Esophagus squamous epithelium (tissue), 5 donors: Measurements from ENCODE around the gene TMEM123. TPM values are rescaled to one million over a fixed set of nuclear protein-coding genes. Genes with fewer than 3 reads are reported as not detected.

Experiments used
- DNase-seq: peaks from one replicate; lab custom pipeline; 2025; lab: John Stamatoyannopoulos, UW
- H3K27ac ChIP-seq, 4 donors: fragments of 200-600 bp; sonication (generic); one replicate each; pipeline ENCODE4 v1.5.1; 2016 to 2019; ENCODE audit warnings: mild to moderate bottlenecking in 1 of 4
- H3K27me3 ChIP-seq, 4 donors: fragments of 200-600 bp; sonication (generic); 1 replicate in 3 of 4; 2 replicates in 1 of 4; pipeline versions ENCODE4 v1.5.1 to v1.6.0; 2017 to 2021; ENCODE audit warnings: antibody characterized with exemption in 1 of 4
- H3K36me3 ChIP-seq, 3 donors: fragments of 200-600 bp; sonication (generic); one replicate each; pipeline ENCODE4 v1.5.1; 2016 to 2019
- H3K4me1 ChIP-seq, 3 donors: fragments of 200-600 bp; sonication (generic); one replicate each; pipeline ENCODE4 v1.5.1; 2017 to 2019
- H3K4me3 ChIP-seq, 4 donors: fragments of 200-600 bp; sonication (generic); 1 replicate in 3 of 4; 2 replicates in 1 of 4; pipeline ENCODE4 v1.5.1; 2016 to 2019; ENCODE audit warnings: mild to moderate bottlenecking in 2 of 4, moderate library complexity in 1 of 4
- H3K9me3 ChIP-seq, 3 donors: fragments of 200-600 bp; sonication (generic); one replicate each; pipeline ENCODE4 v1.5.1; 2016 to 2019
- POLR2A ChIP-seq, 4 donors: fragments of 450-650 bp; IDR thresholded peaks; one replicate each; pipeline ENCODE4 v1.6.1; 2017; ENCODE audit warnings: antibody characterized with exemption in 4 of 4, mild to moderate bottlenecking in 4 of 4, moderate library complexity in 3 of 4
- WGBS, 2 donors: methylation state at CpG; one replicate each; pipeline ENCODE4 v1.1.5; 2018; 5-methylcytosine and 5-hydroxymethylcytosine counted together
- intact Hi-C: fragments of 100-400 bp; cut with DNase I; formaldehyde crosslinking; loops from one replicate; pipeline ENCODE4 v1.15.0; 2022
- total RNA-seq, 4 donors: library from RNA; depleted of rRNA; stranded (reverse); fragments of >200 nt; gene quantifications; one replicate each; pipeline ENCODE4 v1.1.0, GENCODE V29; 2016
- TF ChIP-seq, protein P1 (sequence below), 6 experiments: fragments of 450-650 bp in 4 of 6; fragments of 200-600 bp in 2 of 6; sonication (generic) in 2 of 6; IDR thresholded peaks; one replicate each; pipeline ENCODE4 v1.5.1; 2016 to 2019; ENCODE audit warnings: antibody characterized with exemption in 6 of 6, mild to moderate bottlenecking in 4 of 6, moderate library complexity in 4 of 6
- donor health status: DM: yes; HTN: yes; CAD: no.

TMEM123 gene
- total RNA-seq, 4 donors from 2014 or later: 53.2 to 152 (median 128) TPM

DNA sequence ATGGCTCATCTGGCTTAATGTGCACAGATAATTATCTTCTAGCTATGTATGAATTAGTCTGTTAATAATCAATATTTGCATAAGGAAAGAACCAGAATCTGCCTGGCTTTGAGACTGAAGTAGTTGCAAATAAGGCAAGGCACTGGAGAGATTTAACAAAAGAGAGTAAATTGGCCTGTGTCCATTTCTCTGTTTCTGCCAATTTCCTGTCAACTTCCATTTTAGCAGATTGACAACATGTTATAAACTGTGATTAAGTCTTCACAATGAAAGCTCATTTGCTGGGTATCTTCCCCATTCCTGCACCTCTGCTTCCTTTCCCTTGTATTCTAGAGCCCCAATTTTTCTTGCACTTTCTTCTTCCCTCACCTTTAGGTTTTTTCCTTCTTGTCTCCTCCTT is 5.3 kb upstream of the TMEM123 start:
- Histone ChIP-seq H3K36me3 (no peaks in the 10 kb centered on the region), H3K4me3 (no peak overlapping the region), H3K9me3 (no peaks in the 10 kb centered on the region), H3K4me1 (peaks cover 22 to 64% (median 34%) of the 10 kb centered on the region in 3 donors), H3K27me3 (no peaks in the 10 kb centered on the region), H3K27ac (peak overlapping the region; percentile 5 to 59 (median 36))
- TF ChIP-seq, protein P1, sequence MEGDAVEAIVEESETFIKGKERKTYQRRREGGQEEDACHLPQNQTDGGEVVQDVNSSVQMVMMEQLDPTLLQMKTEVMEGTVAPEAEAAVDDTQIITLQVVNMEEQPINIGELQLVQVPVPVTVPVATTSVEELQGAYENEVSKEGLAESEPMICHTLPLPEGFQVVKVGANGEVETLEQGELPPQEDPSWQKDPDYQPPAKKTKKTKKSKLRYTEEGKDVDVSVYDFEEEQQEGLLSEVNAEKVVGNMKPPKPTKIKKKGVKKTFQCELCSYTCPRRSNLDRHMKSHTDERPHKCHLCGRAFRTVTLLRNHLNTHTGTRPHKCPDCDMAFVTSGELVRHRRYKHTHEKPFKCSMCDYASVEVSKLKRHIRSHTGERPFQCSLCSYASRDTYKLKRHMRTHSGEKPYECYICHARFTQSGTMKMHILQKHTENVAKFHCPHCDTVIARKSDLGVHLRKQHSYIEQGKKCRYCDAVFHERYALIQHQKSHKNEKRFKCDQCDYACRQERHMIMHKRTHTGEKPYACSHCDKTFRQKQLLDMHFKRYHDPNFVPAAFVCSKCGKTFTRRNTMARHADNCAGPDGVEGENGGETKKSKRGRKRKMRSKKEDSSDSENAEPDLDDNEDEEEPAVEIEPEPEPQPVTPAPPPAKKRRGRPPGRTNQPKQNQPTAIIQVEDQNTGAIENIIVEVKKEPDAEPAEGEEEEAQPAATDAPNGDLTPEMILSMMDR (IDR thresholded peaks at IDR 0.05): no peak
- no peak for TF ChIP-seq POLR2A (IDR thresholded peaks at IDR 0.05)
- intact Hi-C loops: no loop called here
- no peak for DNase-seq

DNA sequence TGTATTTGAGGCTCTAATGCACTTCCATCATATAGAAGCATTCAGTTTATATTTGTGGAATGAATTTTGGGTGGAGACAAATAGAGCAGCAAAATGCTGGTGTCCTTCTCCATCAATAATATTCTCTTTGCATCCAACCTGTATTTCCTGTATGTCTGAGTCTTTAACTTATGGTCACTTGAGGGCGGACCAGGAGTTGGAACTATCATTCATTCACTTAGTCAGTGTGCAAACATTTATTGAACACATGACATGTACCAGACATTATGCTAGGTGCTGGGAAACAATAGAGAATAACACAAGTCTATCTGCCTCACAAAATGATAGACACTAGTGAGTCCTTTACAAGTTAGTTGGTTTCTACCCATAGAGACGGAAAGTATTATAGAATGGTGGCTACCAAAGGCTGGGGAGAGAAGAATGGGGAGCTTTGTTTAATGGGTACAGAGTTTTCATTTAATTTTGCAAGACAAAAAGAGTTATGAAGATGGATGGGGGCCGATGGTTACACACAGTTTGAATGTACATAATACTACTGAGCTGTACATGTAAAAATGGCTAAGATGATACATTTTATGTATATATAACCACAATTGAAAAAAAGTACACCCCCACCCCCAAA is 4.6 kb upstream of the TMEM123 start:
- DNase-seq: no peak
- H3K9me3 ChIP-seq: no peaks in the 10 kb centered on the region
- H3K4me1 ChIP-seq: peaks cover 22 to 64% (median 34%) of the 10 kb centered on the region in 3 donors
- no peak for TF ChIP-seq POLR2A (IDR thresholded peaks at IDR 0.05)
- TF ChIP-seq, protein P1 (IDR thresholded peaks at IDR 0.05): no peak
- H3K27ac ChIP-seq: peak overlapping the region in 3 of 4 donors; percentile 13 to 59 (median 59)
- 60 to 66% methylated on average over 3 of the region's 3 CpGs for WGBS, 2 donors
- H3K36me3 ChIP-seq: no peaks in the 10 kb centered on the region
- intact Hi-C loops: no loop called here
- no peaks in the 10 kb centered on the region for H3K27me3 ChIP-seq
- no peak overlapping the region for H3K4me3 ChIP-seq

DNA sequence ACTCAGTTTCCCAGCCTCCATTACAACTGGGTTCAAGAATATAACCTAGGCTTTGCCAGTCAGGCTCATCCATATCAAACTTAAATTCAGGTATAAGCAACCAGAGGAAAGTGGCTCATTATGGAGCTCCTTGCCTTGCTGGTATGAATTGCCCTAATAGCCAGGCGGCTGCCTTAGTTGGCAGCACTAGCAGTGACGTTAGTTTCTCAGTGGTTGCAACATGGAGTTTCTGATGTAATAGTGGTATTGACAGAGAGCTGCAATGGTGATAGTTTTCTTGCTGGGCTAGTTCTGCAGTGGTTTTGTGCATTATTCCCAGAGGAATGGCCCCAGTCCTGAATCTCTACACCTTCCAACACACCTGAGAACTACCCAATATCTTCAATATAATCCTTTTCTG is 3.8 kb upstream of the TMEM123 start:
- intact Hi-C loops: no loop called here
- Histone ChIP-seq H3K4me3 (no peak overlapping the region), H3K27ac (peak overlapping the region in 2 of 4 donors; percentile 8 to 44), H3K9me3 (no peaks in the 10 kb centered on the region), H3K4me1 (peaks cover 22 to 66% (median 34%) of the 10 kb centered on the region in 3 donors), H3K27me3 (no peaks in the 10 kb centered on the region), H3K36me3 (no peaks in the 10 kb centered on the region)
- no peak for DNase-seq
- 24 to 50% methylated on average over 2 of the region's 2 CpGs for WGBS, 2 donors
- TF ChIP-seq, protein P1 (IDR thresholded peaks at IDR 0.05): no peak
- TF ChIP-seq POLR2A (IDR thresholded peaks at IDR 0.05): no peak

DNA sequence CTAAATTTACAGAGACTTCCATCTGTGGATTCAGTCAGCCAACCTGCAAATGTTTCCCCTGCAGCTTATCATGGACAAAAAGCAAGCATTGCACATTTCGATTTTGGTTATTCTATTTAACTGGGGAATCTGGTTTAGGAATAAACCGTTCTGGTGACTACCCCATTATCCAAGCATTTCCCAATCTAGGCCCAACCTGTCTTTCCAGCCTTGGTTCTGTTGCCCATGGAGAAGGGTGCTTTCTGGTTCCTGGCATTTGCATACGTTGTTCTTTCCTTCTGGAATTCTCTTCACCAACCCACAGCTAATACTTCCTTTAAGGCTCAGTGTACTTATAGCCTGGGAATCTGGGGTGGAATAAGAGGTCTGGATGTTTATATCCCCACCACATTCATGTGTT is 1.4 kb upstream of the TMEM123 start:
- 34 to 56% methylated on average over 3 of the region's 3 CpGs for WGBS, 2 donors
- TF ChIP-seq, protein P1 (IDR thresholded peaks at IDR 0.05): no peak
- no peak for TF ChIP-seq POLR2A (IDR thresholded peaks at IDR 0.05)
- H3K4me1 ChIP-seq: peaks cover 39 to 85% (median 45%) of the 10 kb centered on the region in 3 donors
- H3K9me3 ChIP-seq: no peaks in the 10 kb centered on the region
- no peak for DNase-seq
- H3K27ac ChIP-seq: peak overlapping the region; percentile 94 to 95 (median 94)
- intact Hi-C loops: loop anchor here (5.0 kb wide), 1 partner anchor 38 kb away; no protein-coding TSS in a partner anchor
- H3K4me3 ChIP-seq: peak overlapping the region in 1 of 4 donors; percentile 96
- no peaks in the 10 kb centered on the region for H3K36me3 ChIP-seq
- no peaks in the 10 kb centered on the region for H3K27me3 ChIP-seq

DNA sequence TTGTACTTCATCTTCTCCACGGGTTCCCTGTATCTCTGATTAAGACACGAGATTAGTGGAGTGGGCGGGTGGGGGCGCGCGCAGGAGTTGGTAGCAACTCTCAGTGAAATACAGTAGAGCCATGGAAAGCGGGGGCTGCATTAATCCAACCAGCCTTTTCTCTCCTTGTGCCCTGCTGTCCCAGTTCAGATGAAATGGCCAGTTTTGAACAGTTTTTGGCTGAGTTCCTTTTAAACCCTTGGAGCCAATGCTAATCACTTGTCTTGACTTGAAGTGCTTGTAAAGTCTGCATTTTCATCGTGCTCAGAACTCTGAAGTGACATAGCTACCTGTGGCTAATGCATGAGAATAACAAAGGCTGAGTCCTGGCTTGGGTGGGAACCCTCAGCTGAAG is 734 bp upstream of the TMEM123 start:
- H3K27ac ChIP-seq: peak overlapping the region; percentile 94 to 95 (median 94)
- H3K4me1 ChIP-seq: peaks cover 40 to 85% (median 45%) of the 10 kb centered on the region in 3 donors
- no peaks in the 10 kb centered on the region for H3K27me3 ChIP-seq
- no peaks in the 10 kb centered on the region for H3K36me3 ChIP-seq
- intact Hi-C loops: loop anchor here (5.0 kb wide), 1 partner anchor 39 kb away; no protein-coding TSS in a partner anchor
- no peaks in the 10 kb centered on the region for H3K9me3 ChIP-seq
- H3K4me3 ChIP-seq: peak overlapping the region; percentile 90 to 96 (median 94)
- 0% methylated on average over 7 to 8 of the region's 8 CpGs for WGBS, 2 donors
- no peak for DNase-seq
- TF ChIP-seq, protein P1 (IDR thresholded peaks at IDR 0.05): no peak
- TF ChIP-seq POLR2A (IDR thresholded peaks at IDR 0.05): no peak
